ENCODE data around the gene ALKBH7.

GRCh38 chr19:6325614-6326013, 47.0 kb upstream of the ALKBH7 start:
- no peak for TF ChIP-seq CTCF (IDR thresholded peaks at IDR 0.05)
- no peak for TF ChIP-seq POLR2AphosphoS5 (IDR thresholded peaks at IDR 0.05)
- no peak for TF ChIP-seq POLR2A (IDR thresholded peaks at IDR 0.05)
